ENCODE results near the gene SLC1A1.
"Not testable (repeated sequence)": the region's sequence is repeated elsewhere in the genome, so short reads cannot be mapped to it uniquely, and the experiment has no call there.

DNA sequence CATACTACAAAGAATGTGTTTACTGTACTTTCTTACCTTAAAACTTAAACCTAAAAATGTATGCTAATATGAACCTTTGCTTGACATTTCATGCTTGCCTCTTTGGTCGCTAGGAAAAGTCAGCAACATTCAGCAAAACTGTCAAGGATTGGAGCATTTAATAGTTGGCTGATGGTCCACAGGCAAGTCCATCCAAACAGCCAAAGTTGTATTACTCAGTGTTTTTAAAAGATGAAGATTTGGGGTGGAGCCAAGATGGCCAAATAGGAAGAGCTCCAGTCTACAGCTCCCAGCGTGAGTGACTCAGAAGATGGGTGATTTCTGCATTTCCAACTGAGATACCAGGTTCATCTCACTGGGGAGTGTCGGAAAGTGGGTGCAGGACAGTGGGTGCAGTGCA lies 40.6 kb downstream of the SLC1A1 start:
- not testable (repeated sequence) for TF ChIP-seq POLR2A (IDR thresholded peaks at IDR 0.05; ENCODE audit: low read length); GATA1 (IDR thresholded peaks at IDR 0.05; ENCODE audit: low read depth, low read length)

Data from erythroblast (primary cell).